MM.1S (cell line): ENCODE measurements around the gene CALY.

ENCODE experiments used
- DNase-seq: peaks from one replicate; pipeline ENCODE4 v3.0.0-alpha.2; 2015
- H2AFZ ChIP-seq: fragments of 300-600 bp; sonication (generic); 2 replicates; pipeline ENCODE4 v1.6.0; 2016; ENCODE audit warnings: antibody characterized with exemption, low read length
- H3F3A ChIP-seq: fragments of 300-600 bp; sonication (generic); 2 replicates; pipeline ENCODE4 v1.6.1; 2016; ENCODE audit warnings: mild to moderate bottlenecking, antibody characterized with exemption, low read length, moderate library complexity, mixed read lengths; ENCODE audit not compliant: insufficient read depth
- H3K27ac ChIP-seq: fragments of 300-600 bp; sonication (generic); 2 replicates; pipeline ENCODE4 v1.5.1; 2016; ENCODE audit warnings: mild to moderate bottlenecking, low read length
- H3K27me3 ChIP-seq: fragments of 300-600 bp; sonication (generic); replicated peaks from 2 replicates; pipeline ENCODE4 v1.6.0; 2016; ENCODE audit warnings: low read length; ENCODE audit not compliant: insufficient read depth
- H3K36me3 ChIP-seq: fragments of 300-600 bp; sonication (generic); replicated peaks from 2 replicates; pipeline ENCODE4 v1.6.1; 2016; ENCODE audit warnings: mild to moderate bottlenecking, low read length, mixed read lengths; ENCODE audit not compliant: insufficient read depth
- H3K4me1 ChIP-seq: fragments of 300-600 bp; sonication (generic); 2 replicates; pipeline ENCODE4 v1.6.1; 2016; ENCODE audit warnings: low read length, mixed read lengths
- H3K4me2 ChIP-seq: fragments of 300-600 bp; sonication (generic); 2 replicates; pipeline ENCODE4 v1.6.0; 2016; ENCODE audit warnings: low read depth, low read length
- H3K4me3 ChIP-seq: fragments of 300-600 bp; sonication (generic); 2 replicates; pipeline ENCODE4 v1.5.1; 2016; ENCODE audit warnings: low read length, mixed read lengths
- H3K79me2 ChIP-seq: fragments of 300-600 bp; sonication (generic); 2 replicates; pipeline ENCODE4 v1.6.1; 2016; ENCODE audit warnings: mixed run types, low read length, mixed read lengths
- H3K9ac ChIP-seq: fragments of 300-600 bp; sonication (generic); 2 replicates; pipeline ENCODE4 v1.6.1; 2016; ENCODE audit warnings: low read length, mixed read lengths
- H3K9me2 ChIP-seq: fragments of 300-600 bp; sonication (generic); replicated peaks from 2 replicates; pipeline ENCODE4 v1.6.1; 2016; ENCODE audit warnings: mild to moderate bottlenecking, low read length, mixed read lengths; ENCODE audit not compliant: insufficient read depth
- H3K9me3 ChIP-seq: fragments of 300-600 bp; sonication (generic); replicated peaks from 2 replicates; pipeline ENCODE4 v1.6.1; 2016; ENCODE audit warnings: mild to moderate bottlenecking, low read length, mixed read lengths; ENCODE audit not compliant: insufficient read depth
- H4K20me1 ChIP-seq: fragments of 300-600 bp; sonication (generic); 2 replicates; pipeline ENCODE4 v1.6.1; 2016; ENCODE audit warnings: mild to moderate bottlenecking, low read length, moderate library complexity, mixed read lengths; ENCODE audit not compliant: insufficient read depth
- EZH2 ChIP-seq: fragments of 300-600 bp; sonication (generic); optimal IDR thresholded peaks from 2 replicates; pipeline ENCODE3; 2017; ENCODE audit warnings: low read depth, mild to moderate bottlenecking, antibody characterized with exemption, low read length, mixed read lengths
- EZH2phosphoT487 ChIP-seq: fragments of 300-600 bp; sonication (generic); IDR thresholded peaks from 2 replicates; pipeline ENCODE4 v1.6.1; 2018; ENCODE audit warnings: antibody characterized with exemption, low read length
- TF ChIP-seq, protein P1 (sequence below): fragments of 300-600 bp; sonication (generic); IDR thresholded peaks from 2 replicates; pipeline ENCODE4 v1.5.1; 2016; ENCODE audit warnings: antibody characterized with exemption, low read length, mixed read lengths

Gene CALY

DNA sequence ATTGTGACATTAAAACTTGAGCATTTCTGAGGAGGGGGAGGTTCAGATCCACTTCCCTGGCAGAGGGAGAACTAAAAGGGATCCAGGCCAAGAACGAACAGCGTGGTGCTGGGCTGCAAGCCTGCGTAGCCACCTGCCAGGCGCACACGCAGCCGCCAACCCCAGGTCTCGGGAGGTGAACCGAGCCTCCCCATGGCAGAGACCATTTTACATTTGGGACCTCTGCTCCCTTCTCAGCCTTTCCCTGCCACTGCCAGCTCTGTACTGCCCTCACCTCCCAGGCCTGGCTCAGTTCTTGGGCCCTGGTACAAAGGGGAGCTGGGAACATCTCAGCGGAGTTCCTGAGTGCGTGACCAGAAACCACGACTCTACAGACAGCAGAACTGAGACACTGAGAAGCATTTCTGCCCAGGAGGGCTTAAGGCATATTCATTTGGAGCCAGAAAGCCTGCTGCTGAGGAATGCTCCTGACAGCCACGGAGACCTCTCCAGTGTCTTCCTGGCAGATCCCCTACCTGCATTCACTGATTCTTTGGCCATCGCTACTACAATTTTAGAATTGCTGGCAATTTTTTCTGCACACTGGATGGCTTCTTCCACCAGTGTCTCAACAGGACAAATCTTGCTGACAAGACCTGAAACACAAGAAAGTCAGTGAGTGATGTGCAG is 28.9 kb upstream of the CALY start:
- Histone ChIP-seq H3K36me3 (no peaks in the 10 kb centered on the region), H3K4me3 (no peak overlapping the region), H3K27ac (no peak overlapping the region), H3K9me2 (no peaks in the 10 kb centered on the region), H3K4me1 (no peaks in the 10 kb centered on the region), H3F3A (no peaks in the 10 kb centered on the region), H2AFZ (no peak overlapping the region), H3K9me3 (no peaks in the 10 kb centered on the region), H3K79me2 (no peaks in the 10 kb centered on the region), H3K27me3 (0 out of 2 replicates have a peak, but pooled peaks cover 4% of the 10 kb centered on the region), H3K4me2 (no peak overlapping the region), H4K20me1 (no peaks in the 10 kb centered on the region), H3K9ac (no peak overlapping the region)
- no peak for TF ChIP-seq EZH2
- TF ChIP-seq, protein P1, sequence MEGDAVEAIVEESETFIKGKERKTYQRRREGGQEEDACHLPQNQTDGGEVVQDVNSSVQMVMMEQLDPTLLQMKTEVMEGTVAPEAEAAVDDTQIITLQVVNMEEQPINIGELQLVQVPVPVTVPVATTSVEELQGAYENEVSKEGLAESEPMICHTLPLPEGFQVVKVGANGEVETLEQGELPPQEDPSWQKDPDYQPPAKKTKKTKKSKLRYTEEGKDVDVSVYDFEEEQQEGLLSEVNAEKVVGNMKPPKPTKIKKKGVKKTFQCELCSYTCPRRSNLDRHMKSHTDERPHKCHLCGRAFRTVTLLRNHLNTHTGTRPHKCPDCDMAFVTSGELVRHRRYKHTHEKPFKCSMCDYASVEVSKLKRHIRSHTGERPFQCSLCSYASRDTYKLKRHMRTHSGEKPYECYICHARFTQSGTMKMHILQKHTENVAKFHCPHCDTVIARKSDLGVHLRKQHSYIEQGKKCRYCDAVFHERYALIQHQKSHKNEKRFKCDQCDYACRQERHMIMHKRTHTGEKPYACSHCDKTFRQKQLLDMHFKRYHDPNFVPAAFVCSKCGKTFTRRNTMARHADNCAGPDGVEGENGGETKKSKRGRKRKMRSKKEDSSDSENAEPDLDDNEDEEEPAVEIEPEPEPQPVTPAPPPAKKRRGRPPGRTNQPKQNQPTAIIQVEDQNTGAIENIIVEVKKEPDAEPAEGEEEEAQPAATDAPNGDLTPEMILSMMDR: no peak
- DNase-seq: no peak

DNA sequence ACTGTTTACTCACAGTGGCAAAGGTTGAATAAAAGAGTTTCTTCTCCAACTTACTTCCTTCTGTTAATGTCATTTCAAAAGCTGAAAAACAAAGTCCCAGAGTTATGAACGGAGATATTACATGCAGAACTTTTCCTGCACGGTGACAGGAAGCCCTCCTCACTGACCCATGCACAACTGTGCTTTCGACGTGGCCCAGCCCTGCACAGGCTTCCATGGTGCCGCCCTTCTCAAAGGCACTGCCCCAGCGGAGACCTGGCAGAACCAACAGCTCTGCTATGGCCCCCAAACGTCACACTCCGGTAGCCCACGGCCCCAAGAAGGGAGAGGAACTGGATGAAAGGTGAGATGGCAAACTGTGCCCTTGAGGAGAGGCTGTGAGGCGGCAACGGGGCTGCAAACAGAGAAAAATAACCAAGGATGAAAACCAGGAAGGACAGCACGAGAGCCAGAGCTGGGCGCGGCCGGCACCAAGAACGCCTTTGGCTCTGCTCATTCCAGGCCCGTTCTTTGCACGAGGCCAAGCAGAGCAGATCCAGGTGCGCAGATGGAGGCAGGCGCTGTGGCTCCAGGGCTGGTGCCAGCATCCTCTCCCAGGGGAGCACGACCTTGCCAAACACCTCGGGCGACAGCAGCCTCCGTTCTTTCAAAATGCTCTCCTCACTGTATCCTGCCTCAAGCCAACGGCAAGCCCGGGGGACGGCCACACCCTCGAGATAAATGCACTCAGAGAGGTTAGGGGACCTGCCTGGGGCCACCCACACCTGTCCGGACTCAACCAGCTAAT is 28.1 kb upstream of the CALY start:
- Histone ChIP-seq H3F3A (no peaks in the 10 kb centered on the region), H3K36me3 (no peaks in the 10 kb centered on the region), H3K9me2 (no peaks in the 10 kb centered on the region), H3K27ac (no peak overlapping the region), H3K4me3 (no peak overlapping the region), H3K27me3 (peaks cover 4% of the 10 kb centered on the region; the same call in 1 of the 2 replicates), H3K79me2 (no peaks in the 10 kb centered on the region), H3K9me3 (no peaks in the 10 kb centered on the region), H2AFZ (no peak overlapping the region), H4K20me1 (no peaks in the 10 kb centered on the region), H3K4me1 (no peaks in the 10 kb centered on the region), H3K4me2 (no peak overlapping the region), H3K9ac (no peak overlapping the region)
- DNase-seq: no peak
- TF ChIP-seq EZH2phosphoT487 (no peak), EZH2 (no peak)
- TF ChIP-seq, protein P1: no peak

DNA sequence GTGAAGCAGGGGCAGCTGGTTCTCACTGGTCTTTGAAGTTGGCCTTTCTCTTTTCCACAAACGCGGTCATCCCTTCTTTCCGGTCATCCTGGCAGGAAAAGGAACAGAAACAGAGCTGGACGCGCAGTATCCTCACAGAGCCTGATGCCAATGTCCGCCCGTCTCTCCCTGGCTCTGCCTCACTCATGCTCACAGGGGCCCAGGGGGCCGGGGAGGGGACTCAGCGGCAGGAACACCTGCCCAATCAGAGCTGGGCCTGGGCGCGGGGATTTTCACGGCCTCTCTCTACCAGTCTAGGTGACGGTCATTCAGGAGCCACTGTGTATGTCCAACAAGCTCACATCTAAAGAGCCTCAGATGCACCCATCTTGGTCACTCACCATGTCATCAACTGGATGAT is 26.1 kb upstream of the CALY start:
- Histone ChIP-seq H2AFZ (no peak overlapping the region), H3K9ac (no peak overlapping the region), H3K79me2 (no peaks in the 10 kb centered on the region), H3K4me3 (no peak overlapping the region), H4K20me1 (no peaks in the 10 kb centered on the region), H3K4me1 (no peaks in the 10 kb centered on the region), H3K4me2 (no peak overlapping the region), H3K9me3 (no peaks in the 10 kb centered on the region), H3F3A (no peaks in the 10 kb centered on the region), H3K27ac (no peak overlapping the region), H3K9me2 (no peaks in the 10 kb centered on the region), H3K27me3 (peaks cover 4% of the 10 kb centered on the region; the same call in 1 of the 2 replicates), H3K36me3 (no peaks in the 10 kb centered on the region)
- TF ChIP-seq, protein P1: no peak
- no peak for TF ChIP-seq EZH2phosphoT487
- no peak for TF ChIP-seq EZH2
- DNase-seq: no peak
